CD14-positive monocyte (primary cell): Measurements from ENCODE around the gene TMEM175. TPM values are rescaled to one million over a fixed set of nuclear protein-coding genes. Genes with fewer than 3 reads are reported as not detected.

Experiments used
- DNase-seq, 3 donors: peaks; one replicate each; pipeline ENCODE4 v3.0.0-alpha.2; 2011 to 2022
- H2AFZ ChIP-seq: 2 replicates; pipeline ENCODE4 v1.6.0; 2012; ENCODE audit warnings: mild to moderate bottlenecking, low read depth, low read length, inconsistent platforms; ENCODE audit not compliant: insufficient read depth, poor library complexity, severe bottlenecking
- H3K27ac ChIP-seq, 2 donors: 1 replicate in 1 of 2; 2 replicates in 1 of 2; pipeline ENCODE4 v1.5.1; 2012 to 2013; ENCODE audit warnings: low read length in 2 of 2, control low read depth in 1 of 2, inconsistent platforms in 1 of 2, low read depth in 1 of 2, mild to moderate bottlenecking in 1 of 2
- H3K27me3 ChIP-seq, 2 donors: one replicate each; pipeline versions ENCODE4 v1.6.0 to v1.6.1; 2011 to 2013; ENCODE audit warnings: low read length in 2 of 2; ENCODE audit not compliant: control insufficient read depth in 2 of 2, insufficient read depth in 2 of 2
- H3K36me3 ChIP-seq, 2 donors: replicated peaks in 1 of 2; 1 replicate in 1 of 2; 2 replicates in 1 of 2; pipeline versions ENCODE4 v1.5.1 to v1.6.1; 2012 to 2013; ENCODE audit warnings: low read length in 2 of 2, control low read depth in 1 of 2, inconsistent platforms in 1 of 2, mild to moderate bottlenecking in 1 of 2; ENCODE audit not compliant: insufficient read depth in 2 of 2, control insufficient read depth in 1 of 2
- H3K4me1 ChIP-seq, 2 donors: 1 replicate in 1 of 2; 2 replicates in 1 of 2; pipeline versions ENCODE4 v1.5.1 to v1.6.1; 2012 to 2013; ENCODE audit warnings: low read length in 2 of 2, control low read depth in 1 of 2, inconsistent platforms in 1 of 2, mild to moderate bottlenecking in 1 of 2, moderate library complexity in 1 of 2; ENCODE audit not compliant: insufficient read depth in 2 of 2, control insufficient read depth in 1 of 2
- H3K4me2 ChIP-seq: replicated peaks from 2 replicates; pipeline ENCODE3; 2012; ENCODE audit warnings: low read length, moderate library complexity, mild to moderate bottlenecking; ENCODE audit not compliant: poor library complexity, severe bottlenecking; ENCODE audit errors: extremely low read depth
- H3K4me3 ChIP-seq, 3 experiments: fragments of 200-600 bp in 1 of 3; sonication (generic) in 1 of 3; replicated peaks in 1 of 3; 1 replicate in 2 of 3; 2 replicates in 1 of 3; pipeline ENCODE4 v1.5.1; 2011 to 2013; ENCODE audit warnings: low read length in 3 of 3, mild to moderate bottlenecking in 3 of 3, control low read depth in 2 of 3, low read depth in 2 of 3, inconsistent platforms in 1 of 3, moderate library complexity in 1 of 3
- H3K79me2 ChIP-seq: 2 replicates; pipeline ENCODE4 v1.6.0; 2012; ENCODE audit warnings: mild to moderate bottlenecking, control low read depth, inconsistent platforms, low read length, moderate library complexity; ENCODE audit not compliant: insufficient read depth
- H3K9ac ChIP-seq: 2 replicates; pipeline ENCODE4 v1.6.0; 2017; ENCODE audit warnings: low read length, mild to moderate bottlenecking; ENCODE audit not compliant: insufficient read depth, poor library complexity, severe bottlenecking
- H3K9me3 ChIP-seq, 2 donors: replicated peaks in 1 of 2; 1 replicate in 1 of 2; 2 replicates in 1 of 2; pipeline versions ENCODE4 v1.5.1 to v1.6.1; 2012 to 2013; ENCODE audit warnings: low read length in 2 of 2, control low read depth in 1 of 2; ENCODE audit not compliant: control insufficient read depth in 1 of 2, insufficient read depth in 1 of 2
- H4K20me1 ChIP-seq: 2 replicates; pipeline ENCODE4 v1.6.0; 2012; ENCODE audit warnings: mild to moderate bottlenecking, low read length, control low read depth, moderate library complexity; ENCODE audit not compliant: insufficient read depth
- H3K27ac Mint-ChIP-seq, 7 donors: one replicate each; pipeline ENCODE4 v1.8.0; 2020; ENCODE audit warnings: mild to moderate bottlenecking in 7 of 7, mixed read lengths in 7 of 7, moderate library complexity in 6 of 7, inconsistent platforms in 2 of 7
- H3K27me3 Mint-ChIP-seq, 3 donors: one replicate each; pipeline ENCODE4 v1.8.0; 2021 to 2022; ENCODE audit warnings: low read depth in 3 of 3, mild to moderate bottlenecking in 3 of 3, mixed read lengths in 3 of 3, moderate library complexity in 3 of 3, inconsistent platforms in 1 of 3
- H3K36me3 Mint-ChIP-seq, 2 donors: one replicate each; pipeline ENCODE4 v1.8.0; 2020; ENCODE audit warnings: mixed read lengths in 2 of 2, inconsistent platforms in 1 of 2, mild to moderate bottlenecking in 1 of 2
- H3K4me1 Mint-ChIP-seq: one replicate; pipeline ENCODE4 v1.8.0; 2020; ENCODE audit warnings: mild to moderate bottlenecking, mixed read lengths
- H3K4me3 Mint-ChIP-seq, 2 donors: one replicate each; pipeline ENCODE4 v1.8.0; 2020; ENCODE audit warnings: mild to moderate bottlenecking in 2 of 2, mixed read lengths in 2 of 2, moderate library complexity in 1 of 2
- H3K9me3 Mint-ChIP-seq, 7 donors: one replicate each; pipeline ENCODE4 v1.8.0; 2020 to 2022; ENCODE audit warnings: mixed read lengths in 7 of 7, mild to moderate bottlenecking in 6 of 7, moderate library complexity in 6 of 7, inconsistent platforms in 2 of 7
- WGBS: methylation state at CpG from one replicate; pipeline ENCODE4 v1.1.5; 2013; ENCODE audit warnings: missing lambda C conversion rate; ENCODE audit not compliant: insufficient coverage; 5-methylcytosine and 5-hydroxymethylcytosine counted together
- intact Hi-C, 2 donors: fragments of 100-400 bp; cut with micrococcal nuclease; formaldehyde crosslinking; loops; one replicate each; pipeline versions ENCODE4 v1.15.0 to v1.15.1; 2023
- polyA plus RNA-seq, 3 donors: library from polyadenylated mRNA; depleted of rRNA in 1 of 3; unstranded in 2 of 3; stranded (reverse) in 1 of 3; fragments of 300-500 nt in 2 of 3; fragments of >200 nt in 1 of 3; fragmentation: Illumina TruSeq in 2 of 3; gene quantifications; 1 replicate in 2 of 3; 2 replicates in 1 of 3; pipeline ENCODE4 v1.2.3, GENCODE V29; 2012 to 2021
- TF ChIP-seq, protein P1 (sequence below): fragments of 200-600 bp; IDR thresholded peaks from one replicate; pipeline ENCODE4 v1.8.0; 2022; ENCODE audit warnings: antibody characterized with exemption, mild to moderate bottlenecking

The TMEM175 gene
- polyA plus RNA-seq, 3 donors: 18.9 to 216 (median 20.7) TPM

DNA sequence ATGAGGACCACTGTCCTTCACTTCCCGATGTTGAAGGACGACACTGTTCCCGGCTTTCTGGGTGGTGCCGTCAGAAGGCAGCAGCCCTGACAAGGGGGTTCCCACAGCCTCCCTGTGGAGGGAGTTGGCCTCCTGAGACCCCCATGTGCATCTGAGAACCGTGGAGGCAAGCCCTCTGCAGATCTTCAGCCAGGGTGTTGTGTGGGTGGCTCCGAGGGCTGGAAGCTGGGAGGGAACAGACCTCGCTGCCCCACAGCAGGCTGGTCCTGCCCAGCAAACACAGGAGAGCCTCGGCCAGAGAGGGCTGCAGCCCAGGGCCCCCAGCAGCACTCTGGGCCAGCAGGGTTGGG, 24.9 kb downstream of the TMEM175 start:
- Histone ChIP-seq H4K20me1 (peaks cover 18% of the 10 kb centered on the region), H3K9ac (no peak overlapping the region), H3K79me2 (no peaks in the 10 kb centered on the region), H2AFZ (no peak overlapping the region), H3K4me3 (no peak overlapping the region), H3K4me2 (no peak overlapping the region), H3K27me3 (no peaks in the 10 kb centered on the region), H3K9me3 (no peaks in the 10 kb centered on the region), H3K4me1 (no peaks in the 10 kb centered on the region), H3K27ac (no peak overlapping the region), H3K36me3 (peaks cover 40 to 91% of the 10 kb centered on the region in 2 donors)
- Mint-ChIP-seq H3K9me3 (peaks cover 0 to 4% (median 0%) of the 10 kb centered on the region in 7 donors), H3K4me3 (no peak overlapping the region), H3K4me1 (no peaks in the 10 kb centered on the region), H3K27me3 (no peaks in the 10 kb centered on the region), H3K36me3 (peaks cover 44 to 77% of the 10 kb centered on the region in 2 donors), H3K27ac (no peak overlapping the region)
- TF ChIP-seq, protein P1, sequence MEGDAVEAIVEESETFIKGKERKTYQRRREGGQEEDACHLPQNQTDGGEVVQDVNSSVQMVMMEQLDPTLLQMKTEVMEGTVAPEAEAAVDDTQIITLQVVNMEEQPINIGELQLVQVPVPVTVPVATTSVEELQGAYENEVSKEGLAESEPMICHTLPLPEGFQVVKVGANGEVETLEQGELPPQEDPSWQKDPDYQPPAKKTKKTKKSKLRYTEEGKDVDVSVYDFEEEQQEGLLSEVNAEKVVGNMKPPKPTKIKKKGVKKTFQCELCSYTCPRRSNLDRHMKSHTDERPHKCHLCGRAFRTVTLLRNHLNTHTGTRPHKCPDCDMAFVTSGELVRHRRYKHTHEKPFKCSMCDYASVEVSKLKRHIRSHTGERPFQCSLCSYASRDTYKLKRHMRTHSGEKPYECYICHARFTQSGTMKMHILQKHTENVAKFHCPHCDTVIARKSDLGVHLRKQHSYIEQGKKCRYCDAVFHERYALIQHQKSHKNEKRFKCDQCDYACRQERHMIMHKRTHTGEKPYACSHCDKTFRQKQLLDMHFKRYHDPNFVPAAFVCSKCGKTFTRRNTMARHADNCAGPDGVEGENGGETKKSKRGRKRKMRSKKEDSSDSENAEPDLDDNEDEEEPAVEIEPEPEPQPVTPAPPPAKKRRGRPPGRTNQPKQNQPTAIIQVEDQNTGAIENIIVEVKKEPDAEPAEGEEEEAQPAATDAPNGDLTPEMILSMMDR: no peak
- 97% methylated on average over 8 of the region's 8 CpGs for WGBS
- DNase-seq: no peak
- intact Hi-C loops: no loop called here

DNA sequence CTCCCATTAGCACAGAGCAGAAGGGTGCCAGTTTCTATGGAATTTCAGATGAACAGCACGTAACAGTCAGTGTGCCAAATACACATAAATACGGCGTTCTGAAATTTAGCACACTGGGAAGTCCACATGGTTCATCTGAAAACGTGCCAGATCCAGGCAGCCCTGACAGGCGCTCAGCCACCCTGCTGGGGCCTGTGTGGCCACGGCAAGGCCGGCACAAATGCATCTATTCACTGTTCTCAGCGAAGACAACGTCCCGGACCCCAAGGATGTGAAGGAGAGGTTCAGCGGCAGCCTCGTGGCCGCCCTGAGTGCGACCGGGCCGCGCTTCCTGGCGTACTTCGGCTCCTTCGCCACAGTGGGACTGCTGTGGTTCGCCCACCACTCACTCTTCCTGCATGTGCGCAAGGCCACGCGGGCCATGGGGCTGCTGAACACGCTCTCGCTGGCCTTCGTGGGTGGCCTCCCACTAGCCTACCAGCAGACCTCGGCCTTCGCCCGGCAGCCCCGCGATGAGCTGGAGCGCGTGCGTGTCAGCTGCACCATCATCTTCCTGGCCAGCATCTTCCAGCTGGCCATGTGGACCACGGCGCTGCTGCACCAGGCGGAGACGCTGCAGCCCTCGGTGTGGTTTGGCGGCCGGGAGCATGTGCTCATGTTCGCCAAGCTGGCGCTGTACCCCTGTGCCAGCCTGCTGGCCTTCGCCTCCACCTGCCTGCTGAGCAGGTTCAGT, 25.5 kb downstream of the TMEM175 start:
- DNase-seq: no peak
- intact Hi-C loops: no loop called here
- Histone ChIP-seq H3K9me3 (no peaks in the 10 kb centered on the region), H3K4me1 (no peaks in the 10 kb centered on the region), H3K9ac (no peak overlapping the region), H2AFZ (no peak overlapping the region), H4K20me1 (peaks cover 18% of the 10 kb centered on the region), H3K27me3 (no peaks in the 10 kb centered on the region), H3K4me2 (no peak overlapping the region), H3K27ac (no peak overlapping the region), H3K36me3 (peaks cover 45 to 92% of the 10 kb centered on the region in 2 donors), H3K4me3 (no peak overlapping the region), H3K79me2 (no peaks in the 10 kb centered on the region)
- 97% methylated on average over 44 of the region's 45 CpGs for WGBS
- no peaks in the 10 kb centered on the region for H3K4me1 Mint-ChIP-seq
- no peaks in the 10 kb centered on the region for H3K27me3 Mint-ChIP-seq
- no peak overlapping the region for H3K4me3 Mint-ChIP-seq
- H3K27ac Mint-ChIP-seq: peak overlapping the region in 1 of 7 donors; percentile 85
- peaks cover 0 to 3% (median 0%) of the 10 kb centered on the region in 7 donors for H3K9me3 Mint-ChIP-seq
- TF ChIP-seq, protein P1: no peak
- H3K36me3 Mint-ChIP-seq: peaks cover 42 to 76% of the 10 kb centered on the region in 2 donors
